Effector CD4-positive, alpha-beta T cell (primary cell): Measurements from ENCODE around the gene CTBP2.

Source experiments
- DNase-seq: peaks from one replicate; pipeline ENCODE4 v3.0.0-alpha.2; 2020

The CTBP2 gene

DNA sequence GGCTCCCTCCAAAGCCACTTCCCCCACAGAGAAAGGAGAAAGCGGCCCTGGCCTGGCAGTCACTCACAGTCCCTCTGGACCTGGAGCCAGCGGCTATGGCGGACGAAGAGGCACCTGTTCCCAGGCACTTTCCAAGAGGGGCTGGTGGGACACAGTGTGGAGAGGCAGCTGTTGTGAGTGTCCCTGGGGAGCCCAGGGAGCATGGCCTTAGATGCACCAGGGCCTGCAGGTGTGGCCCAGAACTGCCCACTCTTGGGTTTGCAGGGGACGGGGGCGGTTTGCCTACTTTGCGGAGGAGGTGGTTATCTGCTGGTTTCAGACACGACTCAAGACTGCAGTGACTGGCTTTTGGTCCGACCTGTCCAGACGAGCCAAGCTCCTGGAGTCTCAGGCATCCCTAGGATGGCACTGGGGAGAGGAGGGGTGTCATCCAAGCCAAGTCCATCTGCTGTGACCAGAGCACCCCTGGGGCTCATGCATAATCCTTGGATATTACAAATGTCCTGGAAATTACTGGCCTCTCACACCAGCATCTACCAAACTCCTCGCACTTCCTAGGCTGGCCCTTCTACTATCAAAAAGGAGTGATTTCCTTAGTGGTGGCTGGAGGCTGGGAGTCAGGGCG, 18.4 kb downstream of the CTBP2 start:
- no peak for DNase-seq

- DNase-seq: no peak
These were observed 19.1 kb downstream of the CTBP2 start for GRCh38 chr10:125141150-125141859.

GRCh38 chr10:125140151-125140550, 20.2 kb downstream of the CTBP2 start:
- no peak for DNase-seq

DNA sequence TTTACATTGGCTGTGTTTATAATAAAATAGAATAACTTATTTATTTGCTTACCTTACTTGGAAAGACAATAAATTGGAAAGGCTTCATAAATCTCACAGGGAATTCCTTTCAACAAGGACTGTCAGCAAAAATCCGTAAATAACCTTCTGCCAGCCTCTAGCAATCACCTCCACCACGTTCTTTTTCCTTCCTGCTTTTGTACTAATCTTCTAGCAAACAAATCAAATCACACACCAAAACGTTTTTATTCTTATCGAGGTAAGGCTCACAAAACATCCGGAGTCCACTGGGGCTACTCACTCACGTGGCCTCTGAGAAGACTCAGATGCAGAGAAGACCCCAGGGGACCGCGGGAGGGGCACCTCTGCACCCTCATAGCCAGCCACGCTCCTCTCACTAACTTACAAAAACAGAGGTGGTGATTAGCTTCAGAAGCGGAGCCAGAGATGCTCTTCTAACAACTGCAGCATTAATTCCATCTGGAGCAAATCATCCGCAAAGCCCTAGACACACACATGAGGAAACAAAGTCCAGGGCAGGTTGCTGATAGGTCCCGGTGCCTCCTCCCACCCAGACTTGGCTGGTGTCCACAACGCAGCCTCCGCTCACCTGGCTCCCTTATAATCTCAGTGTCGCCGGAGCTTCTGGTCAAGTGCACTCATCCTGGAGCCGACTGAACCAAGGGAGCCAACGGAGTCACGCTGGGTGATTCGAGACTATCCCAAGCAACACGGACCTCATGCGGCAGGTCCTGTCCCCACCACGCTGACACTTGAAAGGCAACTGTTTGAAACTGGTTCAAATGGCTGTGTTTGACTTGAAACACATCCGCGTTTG, 22.5 kb downstream of the CTBP2 start:
- DNase-seq: no peak

- no peak for DNase-seq
These were observed 24.3 kb downstream of the CTBP2 start for GRCh38 chr10:125136087-125136486.

- DNase-seq: no peak
These were observed 24.7 kb downstream of the CTBP2 start for GRCh38 chr10:125135771-125136035.

- DNase-seq: no peak
These were observed 25.2 kb downstream of the CTBP2 start for GRCh38 chr10:125134916-125135770.

DNA sequence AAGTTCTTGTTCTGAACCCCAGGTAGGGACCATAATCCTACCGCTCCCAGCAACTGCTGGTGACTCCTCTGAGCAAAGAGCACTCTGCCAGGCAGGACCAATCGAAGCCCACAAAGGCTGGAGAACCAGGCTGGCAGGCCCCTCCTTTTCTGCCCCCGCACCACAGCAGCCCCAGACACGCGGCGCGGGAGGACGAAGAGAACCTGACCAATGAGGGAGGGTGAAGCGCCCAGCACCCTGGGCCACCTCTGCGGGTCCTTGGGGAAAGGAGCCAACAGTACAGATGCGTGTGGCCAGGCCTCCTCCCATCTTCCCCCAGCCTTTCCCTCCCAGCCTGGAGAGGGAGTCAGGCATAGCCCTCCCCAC, 25.9 kb downstream of the CTBP2 start:
- no peak for DNase-seq

- DNase-seq: no peak
These were observed 26.5 kb downstream of the CTBP2 start for GRCh38 chr10:125133696-125134482.

- no peak for DNase-seq
These were observed 28.0 kb downstream of the CTBP2 start for GRCh38 chr10:125132344-125132743.

- DNase-seq: no peak
These were observed 29.4 kb downstream of the CTBP2 start for GRCh38 chr10:125130916-125131315.

DNA sequence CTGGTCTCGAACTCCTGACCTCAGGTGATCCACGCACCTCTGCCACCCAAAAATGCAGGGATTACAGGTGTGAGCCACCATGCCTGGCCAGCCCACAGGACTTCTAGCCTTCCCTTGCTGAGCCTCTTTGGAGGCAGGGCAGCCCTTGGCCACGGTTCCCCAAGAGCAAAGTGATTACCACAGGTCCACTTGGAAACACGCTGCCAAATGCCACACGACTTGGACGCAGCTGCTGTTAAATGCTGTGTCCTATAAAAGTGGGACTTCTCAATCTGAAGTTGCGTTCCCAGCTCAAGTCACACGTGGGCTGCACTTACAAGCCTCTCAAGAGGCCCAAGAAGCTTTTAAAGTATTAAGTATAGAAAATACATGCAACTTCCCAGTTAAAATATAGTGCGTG, 30.1 kb downstream of the CTBP2 start:
- DNase-seq: no peak

- no peak for DNase-seq
These were observed 31.3 kb downstream of the CTBP2 start for GRCh38 chr10:125129076-125129458.

- DNase-seq: no peak
These were observed 31.8 kb downstream of the CTBP2 start for GRCh38 chr10:125128397-125129075.

- no peak for DNase-seq
These were observed 32.4 kb downstream of the CTBP2 start for GRCh38 chr10:125127986-125128385.

GRCh38 chr10:125127110-125127509, 33.3 kb downstream of the CTBP2 start:
- DNase-seq: no peak

GRCh38 chr10:125125951-125126735, 34.2 kb downstream of the CTBP2 start:
- DNase-seq: no peak

DNA sequence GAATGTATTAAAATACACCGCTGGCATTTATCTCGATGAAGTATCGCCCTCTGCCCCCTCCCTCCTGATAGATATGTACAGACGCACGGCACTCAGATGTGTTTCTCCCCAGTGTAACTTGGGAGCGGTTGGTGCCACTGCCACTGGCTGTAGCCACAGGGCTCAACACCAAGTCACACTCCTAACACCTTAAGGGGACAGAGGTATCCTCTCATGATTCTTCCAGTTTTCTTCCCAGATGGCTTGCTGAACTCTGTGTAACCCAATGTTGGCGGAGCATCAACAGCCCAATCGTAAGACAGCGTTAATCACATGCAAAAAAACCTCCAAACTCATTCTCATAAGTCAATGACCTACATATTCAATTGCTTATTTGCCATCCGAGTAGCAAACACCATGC, 35.5 kb downstream of the CTBP2 start:
- DNase-seq: no peak

- DNase-seq: no peak
These were observed 36.3 kb downstream of the CTBP2 start for GRCh38 chr10:125124115-125124487.

DNA sequence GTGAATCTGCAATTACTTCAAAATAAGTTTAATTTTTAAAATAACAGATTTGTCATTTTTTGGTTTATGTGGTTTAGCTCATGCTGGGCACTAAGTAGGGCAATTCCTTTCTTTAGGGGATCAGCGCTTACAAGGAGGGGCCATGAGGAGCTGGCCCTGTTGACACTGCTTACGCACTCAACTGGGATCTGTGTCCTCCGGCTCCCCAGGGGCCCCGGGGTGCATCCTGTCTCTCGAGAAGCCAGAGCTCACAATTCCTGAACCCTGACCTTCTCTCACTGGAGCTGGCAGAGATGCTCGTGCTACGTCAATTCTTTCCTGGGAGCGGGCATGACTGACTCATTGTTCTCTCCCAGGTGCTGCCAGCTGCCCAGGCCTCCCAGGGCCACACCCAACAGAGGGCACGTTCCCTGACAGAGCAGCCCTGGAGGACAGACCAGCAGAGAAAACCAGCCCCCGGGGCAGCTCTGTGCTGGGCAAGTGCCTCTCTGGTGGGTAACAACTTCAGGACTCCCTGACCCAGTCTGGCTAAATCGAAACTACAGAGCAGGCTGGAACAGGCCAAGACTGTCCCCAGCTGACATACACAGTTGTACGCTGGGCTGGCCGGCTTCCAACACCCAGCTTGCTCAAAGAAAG, 36.8 kb downstream of the CTBP2 start:
- no peak for DNase-seq

GRCh38 chr10:125122566-125122965, 37.8 kb downstream of the CTBP2 start:
- no peak for DNase-seq
